NCI-H1417 treated with DMSO at 0.1 percent for 48 hours (cell line): Measurements from ENCODE around the gene PROB1.
"Not testable (repeated sequence)": the region's sequence is repeated elsewhere in the genome, so short reads cannot be mapped to it uniquely, and the experiment has no call there.

Experiments used
- DNase-seq: peaks from one replicate; lab custom pipeline; 2025; lab: John Stamatoyannopoulos, UW

The PROB1 gene

GRCh38 chr5:139394654-139395566, at the start of gene PROB1:
TSS of gene PROB1 (minus strand) at chr5:139395104. CDS start at chr5:139395081, 23 bp downstream.
- DNase-seq: no peak

- no peak for DNase-seq
These were observed 49.0 kb upstream of the PROB1 start for GRCh38 chr5:139443831-139444453.

- not testable (repeated sequence) for DNase-seq
These were observed 45.5 kb upstream of the PROB1 start for GRCh38 chr5:139440416-139440815.

GRCh38 chr5:139439013-139439903, 44.4 kb upstream of the PROB1 start, which contains the start of gene DNAJC18:
TSS of gene DNAJC18 (minus strand) at chr5:139439525. CDS start at chr5:139439445, 80 bp downstream.
- DNase-seq: peak; percentile 48

GRCh38 chr5:139438707-139439012, 43.8 kb upstream of the PROB1 start:
- DNase-seq: no peak

GRCh38 chr5:139435676-139436075, 40.8 kb upstream of the PROB1 start:
- DNase-seq: no peak

GRCh38 chr5:139431706-139432105, 36.8 kb upstream of the PROB1 start:
- no peak for DNase-seq

- DNase-seq: no peak
These were observed 35.1 kb upstream of the PROB1 start for GRCh38 chr5:139430015-139430414.

GRCh38 chr5:139426203-139426885, 31.4 kb upstream of the PROB1 start:
- DNase-seq: no peak

GRCh38 chr5:139425497-139425896, 30.6 kb upstream of the PROB1 start:
- DNase-seq: no peak

- DNase-seq: peak; percentile 27
These were observed 27.5 kb upstream of the PROB1 start for GRCh38 chr5:139422307-139422893.

- DNase-seq: no peak
These were observed 24.6 kb upstream of the PROB1 start for GRCh38 chr5:139419226-139420192.

- no peak for DNase-seq
These were observed 23.9 kb upstream of the PROB1 start for GRCh38 chr5:139418793-139419192.

GRCh38 chr5:139417214-139417613, 22.3 kb upstream of the PROB1 start:
- DNase-seq: no peak

GRCh38 chr5:139416651-139417050, 21.7 kb upstream of the PROB1 start:
- no peak for DNase-seq

GRCh38 chr5:139415869-139416268, 21.0 kb upstream of the PROB1 start:
- no peak for DNase-seq

- DNase-seq: no peak
These were observed 20.4 kb upstream of the PROB1 start for GRCh38 chr5:139415221-139415861.

GRCh38 chr5:139414581-139415130, 19.8 kb upstream of the PROB1 start:
- no peak for DNase-seq

- DNase-seq: no peak
These were observed 19.1 kb upstream of the PROB1 start for GRCh38 chr5:139413963-139414362.
